HepG2 (cell line): ENCODE data around the gene WDCP. TPM values are rescaled to one million over a fixed set of nuclear protein-coding genes. Genes with fewer than 3 reads are reported as not detected.
A peak's percentile ranks its signal among the peaks of the same experiment; 100 is the strongest.

Experiments used
- CEBPG ChIP-seq: IDR thresholded peaks from 2 replicates; pipeline ENCODE4 v1.6.1; 2016
- FOSL2 ChIP-seq: sonication (generic); formaldehyde crosslinking; IDR thresholded peaks from 2 replicates; pipeline ENCODE4 v1.4.0; 2020; ENCODE audit warnings: missing genetic modification reagents
- KDM3A ChIP-seq: IDR thresholded peaks from 2 replicates; pipeline ENCODE4 v1.6.1; 2018; ENCODE audit warnings: low read depth, missing compliant biosample characterization
- MYC ChIP-seq: sonication (generic); formaldehyde crosslinking; IDR thresholded peaks from 2 replicates; pipeline ENCODE4 v1.9.0; 2021; ENCODE audit warnings: missing genetic modification reagents, borderline replicate concordance
- SRSF1 ChIP-seq: fragments of 200-400 bp; formaldehyde crosslinking; optimal IDR thresholded peaks from 2 replicates; pipeline ENCODE3; 2017; ENCODE audit warnings: mild to moderate bottlenecking, low read depth, low read length, moderate library complexity
- SRY ChIP-seq: sonication (generic); formaldehyde crosslinking; IDR thresholded peaks from 2 replicates; pipeline ENCODE4 v1.8.0; 2022; ENCODE audit warnings: mild to moderate bottlenecking, missing genetic modification reagents
- TIGD3 ChIP-seq: sonication (generic); formaldehyde crosslinking; IDR thresholded peaks from 2 replicates; pipeline ENCODE4 v1.5.1; 2020; ENCODE audit warnings: mild to moderate bottlenecking, missing genetic modification reagents, borderline replicate concordance
- USF2 ChIP-seq, 2 experiments: sonication (generic) in 1 of 2; formaldehyde crosslinking in 1 of 2; IDR thresholded peaks; 2 replicates each; pipeline versions ENCODE4 v1.5.1 to v1.6.1; 2011 to 2020; ENCODE audit warnings: borderline replicate concordance in 1 of 2, low read depth in 1 of 2, low read length in 1 of 2, mild to moderate bottlenecking in 1 of 2, missing genetic modification reagents in 1 of 2, moderate library complexity in 1 of 2
- ZC3H4 ChIP-seq: sonication (generic); formaldehyde crosslinking; IDR thresholded peaks from 2 replicates; pipeline ENCODE4 v1.4.0; 2020; ENCODE audit warnings: missing genetic modification reagents, borderline replicate concordance
- ZGPAT ChIP-seq: IDR thresholded peaks from 2 replicates; pipeline ENCODE4 v1.6.1; 2016; ENCODE audit warnings: mild to moderate bottlenecking
- ZNF468 ChIP-seq: sonication (generic); formaldehyde crosslinking; IDR thresholded peaks from 2 replicates; pipeline ENCODE4 v1.8.0; 2022; ENCODE audit warnings: mild to moderate bottlenecking, moderate library complexity, missing genetic modification reagents
- polyA plus RNA-seq, 8 experiments: library from polyadenylated mRNA; depleted of rRNA in 3 of 8; stranded (reverse) in 7 of 8; unstranded in 1 of 8; fragments of >200 nt; fragmentation: Illumina TruSeq in 4 of 8; extraction: Trizol in 4 of 8; gene quantifications; 2 replicates each; pipeline versions ENCODE4 v1.2.1 to v1.2.3, GENCODE V29; 2011 to 2016; ENCODE audit warnings: low read depth in 4 of 8, missing spikeins in 1 of 8, mixed read lengths in 1 of 8; ENCODE audit not compliant: insufficient read depth in 1 of 8
- total RNA-seq, 5 experiments: library from RNA; depleted of rRNA; stranded (reverse); fragments of >200 nt; fragmentation: Illumina TruSeq; extraction: Trizol; gene quantifications; 2 replicates each; pipeline ENCODE4 v1.2.3, GENCODE V29; 2016; ENCODE audit warnings: low read depth in 1 of 5
- TF ChIP-seq, protein P1 (sequence below): sonication (generic); formaldehyde crosslinking; IDR thresholded peaks from 2 replicates; pipeline ENCODE4 v1.5.0; 2020; ENCODE audit warnings: mild to moderate bottlenecking, missing genetic modification reagents
- TF ChIP-seq, protein P2 (sequence below): IDR thresholded peaks from 2 replicates; pipeline ENCODE4 v1.6.1; 2016
- TF ChIP-seq, protein P3 (sequence below): sonication (generic); formaldehyde crosslinking; IDR thresholded peaks from 2 replicates; pipeline ENCODE4 v1.5.0; 2020; ENCODE audit warnings: mild to moderate bottlenecking, missing genetic modification reagents
- TF ChIP-seq, protein P4 (sequence below): sonication (generic); formaldehyde crosslinking; IDR thresholded peaks from 2 replicates; pipeline ENCODE4 v1.4.0; 2020; ENCODE audit warnings: missing genetic modification reagents

WDCP gene
- total and polyA plus RNA-seq, 2 of the 13 experiments (the other 11 are each of a cell fraction or from before 2014, with no cell fraction given), result 17.4 to 22.6 TPM

GRCh38 chr2:24084386-24085199 is 37.4 kb upstream of the WDCP start, which contains the start of gene TP53I3 (continued):
- TF ChIP-seq SRY (CRISPR knock-in tag), result peak; percentile 92
- TF ChIP-seq, protein P1, sequence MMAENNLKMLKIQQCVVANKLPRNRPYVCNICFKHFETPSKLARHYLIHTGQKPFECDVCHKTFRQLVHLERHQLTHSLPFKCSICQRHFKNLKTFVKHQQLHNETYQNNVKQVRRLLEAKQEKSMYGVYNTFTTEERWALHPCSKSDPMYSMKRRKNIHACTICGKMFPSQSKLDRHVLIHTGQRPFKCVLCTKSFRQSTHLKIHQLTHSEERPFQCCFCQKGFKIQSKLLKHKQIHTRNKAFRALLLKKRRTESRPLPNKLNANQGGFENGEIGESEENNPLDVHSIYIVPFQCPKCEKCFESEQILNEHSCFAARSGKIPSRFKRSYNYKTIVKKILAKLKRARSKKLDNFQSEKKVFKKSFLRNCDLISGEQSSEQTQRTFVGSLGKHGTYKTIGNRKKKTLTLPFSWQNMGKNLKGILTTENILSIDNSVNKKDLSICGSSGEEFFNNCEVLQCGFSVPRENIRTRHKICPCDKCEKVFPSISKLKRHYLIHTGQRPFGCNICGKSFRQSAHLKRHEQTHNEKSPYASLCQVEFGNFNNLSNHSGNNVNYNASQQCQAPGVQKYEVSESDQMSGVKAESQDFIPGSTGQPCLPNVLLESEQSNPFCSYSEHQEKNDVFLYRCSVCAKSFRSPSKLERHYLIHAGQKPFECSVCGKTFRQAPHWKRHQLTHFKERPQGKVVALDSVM, result peak; percentile 95
- TF ChIP-seq CEBPG (CRISPR knock-in tag), result 0 out of 2 replicates have a peak, but pooled peaks have one; percentile 3
- no peak for TF ChIP-seq ZC3H4
- TF ChIP-seq, protein P2, sequence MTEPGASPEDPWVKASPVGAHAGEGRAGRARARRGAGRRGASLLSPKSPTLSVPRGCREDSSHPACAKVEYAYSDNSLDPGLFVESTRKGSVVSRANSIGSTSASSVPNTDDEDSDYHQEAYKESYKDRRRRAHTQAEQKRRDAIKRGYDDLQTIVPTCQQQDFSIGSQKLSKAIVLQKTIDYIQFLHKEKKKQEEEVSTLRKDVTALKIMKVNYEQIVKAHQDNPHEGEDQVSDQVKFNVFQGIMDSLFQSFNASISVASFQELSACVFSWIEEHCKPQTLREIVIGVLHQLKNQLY (CRISPR knock-in tag), result no peak
- TF ChIP-seq MYC (CRISPR knock-in tag), result peak; percentile 85; the same call in 1 of the 2 replicates
- no peak for TF ChIP-seq USF2 (IDR thresholded peaks at IDR 0.05; ENCODE audit: low read depth, low read length)
- TF ChIP-seq USF2 (CRISPR knock-in tag; IDR thresholded peaks at IDR 0.05; ENCODE audit: borderline replicate concordance), result no peak
- TF ChIP-seq ZGPAT (CRISPR knock-in tag), result peak; percentile 92
- TF ChIP-seq, protein P3, sequence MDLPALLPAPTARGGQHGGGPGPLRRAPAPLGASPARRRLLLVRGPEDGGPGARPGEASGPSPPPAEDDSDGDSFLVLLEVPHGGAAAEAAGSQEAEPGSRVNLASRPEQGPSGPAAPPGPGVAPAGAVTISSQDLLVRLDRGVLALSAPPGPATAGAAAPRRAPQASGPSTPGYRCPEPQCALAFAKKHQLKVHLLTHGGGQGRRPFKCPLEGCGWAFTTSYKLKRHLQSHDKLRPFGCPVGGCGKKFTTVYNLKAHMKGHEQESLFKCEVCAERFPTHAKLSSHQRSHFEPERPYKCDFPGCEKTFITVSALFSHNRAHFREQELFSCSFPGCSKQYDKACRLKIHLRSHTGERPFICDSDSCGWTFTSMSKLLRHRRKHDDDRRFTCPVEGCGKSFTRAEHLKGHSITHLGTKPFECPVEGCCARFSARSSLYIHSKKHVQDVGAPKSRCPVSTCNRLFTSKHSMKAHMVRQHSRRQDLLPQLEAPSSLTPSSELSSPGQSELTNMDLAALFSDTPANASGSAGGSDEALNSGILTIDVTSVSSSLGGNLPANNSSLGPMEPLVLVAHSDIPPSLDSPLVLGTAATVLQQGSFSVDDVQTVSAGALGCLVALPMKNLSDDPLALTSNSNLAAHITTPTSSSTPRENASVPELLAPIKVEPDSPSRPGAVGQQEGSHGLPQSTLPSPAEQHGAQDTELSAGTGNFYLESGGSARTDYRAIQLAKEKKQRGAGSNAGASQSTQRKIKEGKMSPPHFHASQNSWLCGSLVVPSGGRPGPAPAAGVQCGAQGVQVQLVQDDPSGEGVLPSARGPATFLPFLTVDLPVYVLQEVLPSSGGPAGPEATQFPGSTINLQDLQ (CRISPR knock-in tag), result no peak
- peak; percentile 34 for TF ChIP-seq SRSF1
- no peak; the same call in 1 of the 2 replicates for TF ChIP-seq TIGD3 (CRISPR knock-in tag)
- TF ChIP-seq FOSL2 (CRISPR knock-in tag), result no peak; the same call in 1 of the 2 replicates
- TF ChIP-seq ZNF468 (CRISPR knock-in tag), result no peak
- peak; percentile 95 for TF ChIP-seq KDM3A (CRISPR knock-in tag)
- TF ChIP-seq, protein P4, sequence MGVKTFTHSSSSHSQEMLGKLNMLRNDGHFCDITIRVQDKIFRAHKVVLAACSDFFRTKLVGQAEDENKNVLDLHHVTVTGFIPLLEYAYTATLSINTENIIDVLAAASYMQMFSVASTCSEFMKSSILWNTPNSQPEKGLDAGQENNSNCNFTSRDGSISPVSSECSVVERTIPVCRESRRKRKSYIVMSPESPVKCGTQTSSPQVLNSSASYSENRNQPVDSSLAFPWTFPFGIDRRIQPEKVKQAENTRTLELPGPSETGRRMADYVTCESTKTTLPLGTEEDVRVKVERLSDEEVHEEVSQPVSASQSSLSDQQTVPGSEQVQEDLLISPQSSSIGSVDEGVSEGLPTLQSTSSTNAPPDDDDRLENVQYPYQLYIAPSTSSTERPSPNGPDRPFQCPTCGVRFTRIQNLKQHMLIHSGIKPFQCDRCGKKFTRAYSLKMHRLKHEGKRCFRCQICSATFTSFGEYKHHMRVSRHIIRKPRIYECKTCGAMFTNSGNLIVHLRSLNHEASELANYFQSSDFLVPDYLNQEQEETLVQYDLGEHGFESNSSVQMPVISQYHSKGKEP (CRISPR knock-in tag), result no peak
